HG02981 (cell line): ENCODE measurements around the gene PLOD2.

Experiments used
- ATAC-seq: cut with Tn5 transposase; IDR thresholded peaks from one replicate; pipeline ENCODE4 v1.9.1; 2021; ENCODE audit warnings: mild to moderate bottlenecking, moderate library complexity; ENCODE audit not compliant: unreplicated experiment

PLOD2 gene

GRCh38 chr3:146160964-146161662 is at the start of gene PLOD2:
Gene PLOD2 (minus strand): TSS chr3:146161184. CDS start chr3:146160989, 195 bp downstream.
- ATAC-seq = peak; percentile 61

- no peak for ATAC-seq
Measured at GRCh38 chr3:146209371-146209770, 48.4 kb upstream of the PLOD2 start.

GRCh38 chr3:146203776-146204175 is 42.8 kb upstream of the PLOD2 start:
- ATAC-seq = no peak

GRCh38 chr3:146200461-146201220 is 39.7 kb upstream of the PLOD2 start:
- no peak for ATAC-seq

GRCh38 chr3:146199762-146200161 is 38.8 kb upstream of the PLOD2 start:
- no peak for ATAC-seq

GRCh38 chr3:146196789-146197188 is 35.8 kb upstream of the PLOD2 start:
- no peak for ATAC-seq

- no peak for ATAC-seq
Measured at GRCh38 chr3:146195605-146196004, 34.6 kb upstream of the PLOD2 start.

GRCh38 chr3:146195030-146195429 is 34.0 kb upstream of the PLOD2 start:
- no peak for ATAC-seq

GRCh38 chr3:146191051-146191450 is 30.1 kb upstream of the PLOD2 start:
- no peak for ATAC-seq

- ATAC-seq = peak; percentile 96
Measured at GRCh38 chr3:146189519-146190173, 28.7 kb upstream of the PLOD2 start.

GRCh38 chr3:146187334-146187950 is 26.5 kb upstream of the PLOD2 start:
- no peak for ATAC-seq

- ATAC-seq = no peak
Measured at GRCh38 chr3:146184241-146185015, 23.4 kb upstream of the PLOD2 start.

GRCh38 chr3:146181216-146181615 is 20.2 kb upstream of the PLOD2 start:
- ATAC-seq = no peak

GRCh38 chr3:146180376-146180775 is 19.4 kb upstream of the PLOD2 start:
- no peak for ATAC-seq

- no peak for ATAC-seq
Measured at GRCh38 chr3:146178006-146178689, 17.2 kb upstream of the PLOD2 start.

- ATAC-seq = no peak
Measured at GRCh38 chr3:146177519-146177918, 16.5 kb upstream of the PLOD2 start.

- ATAC-seq = no peak
Measured at GRCh38 chr3:146177072-146177471, 16.1 kb upstream of the PLOD2 start.

- ATAC-seq = no peak
Measured at GRCh38 chr3:146172586-146172985, 11.6 kb upstream of the PLOD2 start.

- no peak for ATAC-seq
Measured at GRCh38 chr3:146170591-146170990, 9.6 kb upstream of the PLOD2 start.

- no peak for ATAC-seq
Measured at GRCh38 chr3:146169891-146170290, 8.9 kb upstream of the PLOD2 start.
